H1 (cell line): Measurements from ENCODE around the gene FYB2.

Experiments used
- EZH2 ChIP-seq: fragments of 200-600 bp; sonication (generic); IDR thresholded peaks from 2 replicates; pipeline ENCODE4 v1.7.1; 2012; ENCODE audit warnings: low read depth, mild to moderate bottlenecking, moderate library complexity, low read length, inconsistent platforms; ENCODE audit not compliant: severe bottlenecking
- RBBP5 ChIP-seq: IDR thresholded peaks from 2 replicates; pipeline ENCODE4 v1.7.1; 2012; ENCODE audit warnings: low read depth, mild to moderate bottlenecking, inconsistent platforms, low read length, moderate library complexity, borderline replicate concordance
- RXRA ChIP-seq: IDR thresholded peaks from 2 replicates; pipeline ENCODE4 v1.6.1; 2011; ENCODE audit warnings: low read depth, mild to moderate bottlenecking, low read length, moderate library complexity; ENCODE audit not compliant: insufficient read depth
- SP1 ChIP-seq: IDR thresholded peaks from 2 replicates; pipeline ENCODE4 v1.6.1; 2011; ENCODE audit warnings: low read depth, low read length
- SP2 ChIP-seq: IDR thresholded peaks from 2 replicates; pipeline ENCODE4 v1.6.1; 2012; ENCODE audit warnings: mild to moderate bottlenecking, low read length, inconsistent platforms
- TF ChIP-seq, protein P1 (sequence below): IDR thresholded peaks from 2 replicates; pipeline ENCODE4 v1.6.1; 2011; ENCODE audit warnings: low read depth, mild to moderate bottlenecking, low read length; ENCODE audit not compliant: insufficient read depth
- TF ChIP-seq, protein P2 (sequence below), 3 experiments: IDR thresholded peaks; 1 replicate in 2 of 3; 2 replicates in 1 of 3; pipeline versions ENCODE4 v1.5.1 to v1.6.1; 2011; ENCODE audit warnings: low read length in 3 of 3, mild to moderate bottlenecking in 3 of 3, inconsistent platforms in 2 of 3, low read depth in 1 of 3, moderate library complexity in 1 of 3; ENCODE audit not compliant: insufficient read depth in 1 of 3; ENCODE audit errors: control extremely low read depth in 1 of 3

DNA sequence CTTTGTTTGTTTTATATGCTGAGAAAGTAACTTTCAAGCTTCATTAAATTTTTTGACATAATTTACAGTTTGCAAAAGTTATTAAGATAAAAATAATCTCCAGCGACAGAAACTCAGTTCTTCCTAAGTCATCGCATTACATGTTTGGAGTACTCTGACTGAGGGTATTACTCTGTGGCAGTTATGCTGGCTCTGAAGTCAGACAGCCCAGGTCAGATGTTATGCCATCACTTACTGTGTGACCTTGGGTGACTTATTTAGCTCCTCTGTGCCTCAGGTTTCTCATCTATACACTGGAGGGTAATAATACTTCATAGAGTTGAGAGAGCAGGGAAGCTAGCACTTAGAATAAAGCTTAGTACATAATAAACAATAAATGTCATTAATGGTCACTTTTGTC, 147.7 kb downstream of the FYB2 start:
- TF ChIP-seq RBBP5 (no peak), EZH2 (no peak), SP1 (no peak), SP2 (no peak), RXRA (no peak)
- TF ChIP-seq, protein P1, sequence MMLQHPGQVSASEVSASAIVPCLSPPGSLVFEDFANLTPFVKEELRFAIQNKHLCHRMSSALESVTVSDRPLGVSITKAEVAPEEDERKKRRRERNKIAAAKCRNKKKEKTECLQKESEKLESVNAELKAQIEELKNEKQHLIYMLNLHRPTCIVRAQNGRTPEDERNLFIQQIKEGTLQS = no peak
- TF ChIP-seq, protein P2, sequence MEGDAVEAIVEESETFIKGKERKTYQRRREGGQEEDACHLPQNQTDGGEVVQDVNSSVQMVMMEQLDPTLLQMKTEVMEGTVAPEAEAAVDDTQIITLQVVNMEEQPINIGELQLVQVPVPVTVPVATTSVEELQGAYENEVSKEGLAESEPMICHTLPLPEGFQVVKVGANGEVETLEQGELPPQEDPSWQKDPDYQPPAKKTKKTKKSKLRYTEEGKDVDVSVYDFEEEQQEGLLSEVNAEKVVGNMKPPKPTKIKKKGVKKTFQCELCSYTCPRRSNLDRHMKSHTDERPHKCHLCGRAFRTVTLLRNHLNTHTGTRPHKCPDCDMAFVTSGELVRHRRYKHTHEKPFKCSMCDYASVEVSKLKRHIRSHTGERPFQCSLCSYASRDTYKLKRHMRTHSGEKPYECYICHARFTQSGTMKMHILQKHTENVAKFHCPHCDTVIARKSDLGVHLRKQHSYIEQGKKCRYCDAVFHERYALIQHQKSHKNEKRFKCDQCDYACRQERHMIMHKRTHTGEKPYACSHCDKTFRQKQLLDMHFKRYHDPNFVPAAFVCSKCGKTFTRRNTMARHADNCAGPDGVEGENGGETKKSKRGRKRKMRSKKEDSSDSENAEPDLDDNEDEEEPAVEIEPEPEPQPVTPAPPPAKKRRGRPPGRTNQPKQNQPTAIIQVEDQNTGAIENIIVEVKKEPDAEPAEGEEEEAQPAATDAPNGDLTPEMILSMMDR (IDR thresholded peaks at IDR 0.05; ENCODE audit: control extremely low read depth in 1 of 3, insufficient read depth in 1 of 3, low read depth in 1 of 3, low read length in 3 of 3) = no peak
